Liver (tissue), 9 donors: Measurements from ENCODE around the gene MAPK1IP1L. TPM values are rescaled to one million over a fixed set of nuclear protein-coding genes. Genes with fewer than 3 reads are reported as not detected.

Experiments used
- DNase-seq: peaks from one replicate; pipeline ENCODE4 v3.0.0-alpha.2; 2017; ENCODE audit warnings: low spot score
- H3K27ac ChIP-seq, 2 donors: one replicate each; pipeline ENCODE4 v1.7.0; 2013; ENCODE audit warnings: inconsistent platforms in 2 of 2, low read length in 2 of 2, control low read depth in 1 of 2, low read depth in 1 of 2, mild to moderate bottlenecking in 1 of 2
- H3K27me3 ChIP-seq, 4 donors: one replicate each; pipeline versions ENCODE4 v1.6.1 to v1.7.0; 2013; ENCODE audit warnings: low read length in 3 of 4, inconsistent platforms in 1 of 4, mild to moderate bottlenecking in 1 of 4, moderate library complexity in 1 of 4; ENCODE audit not compliant: control insufficient read depth in 4 of 4, insufficient read depth in 4 of 4
- H3K36me3 ChIP-seq, 4 donors: one replicate each; pipeline versions ENCODE4 v1.6.1 to v1.7.0; 2013; ENCODE audit warnings: low read length in 3 of 4, mild to moderate bottlenecking in 3 of 4, low read depth in 1 of 4, moderate library complexity in 1 of 4; ENCODE audit not compliant: control insufficient read depth in 4 of 4, insufficient read depth in 3 of 4
- H3K4me1 ChIP-seq, 4 donors: one replicate each; pipeline versions ENCODE4 v1.6.1 to v1.7.0; 2013; ENCODE audit warnings: low read length in 3 of 4, mild to moderate bottlenecking in 3 of 4, moderate library complexity in 1 of 4; ENCODE audit not compliant: control insufficient read depth in 4 of 4, insufficient read depth in 4 of 4
- H3K4me3 ChIP-seq, 3 donors: one replicate each; pipeline versions ENCODE4 v1.6.1 to v1.7.0; 2013; ENCODE audit warnings: low read length in 3 of 3, control low read depth in 1 of 3, low read depth in 1 of 3, mild to moderate bottlenecking in 1 of 3
- H3K9ac ChIP-seq, 2 donors: one replicate each; pipeline ENCODE4 v1.7.0; 2013; ENCODE audit warnings: low read length in 2 of 2, mild to moderate bottlenecking in 2 of 2, moderate library complexity in 2 of 2, control low read depth in 1 of 2, low read depth in 1 of 2
- H3K9me3 ChIP-seq, 4 donors: one replicate each; pipeline versions ENCODE4 v1.6.1 to v1.7.0; 2013; ENCODE audit warnings: low read length in 3 of 4; ENCODE audit not compliant: control insufficient read depth in 4 of 4
- ATF3 ChIP-seq: IDR thresholded peaks from 2 replicates; pipeline ENCODE4 v1.6.1; 2016; ENCODE audit warnings: antibody characterized with exemption
- CTCF ChIP-seq: fragments of 150-350 bp; IDR thresholded peaks from 2 replicates; pipeline ENCODE4 v1.5.1; 2017; ENCODE audit warnings: improper control_type of control experiment, low read depth, low read length; ENCODE audit not compliant: missing input control
- EGR1 ChIP-seq, 2 donors: IDR thresholded peaks; 2 replicates each; pipeline ENCODE4 v1.6.1; 2016 to 2018; ENCODE audit warnings: antibody characterized with exemption in 2 of 2, low read depth in 2 of 2
- FOXA1 ChIP-seq: IDR thresholded peaks from 2 replicates; pipeline ENCODE4 v1.6.1; 2016; ENCODE audit warnings: antibody characterized with exemption
- FOXA2 ChIP-seq: IDR thresholded peaks from 2 replicates; pipeline ENCODE4 v1.6.1; 2016; ENCODE audit warnings: antibody characterized with exemption
- GABPA ChIP-seq, 2 donors: IDR thresholded peaks in 1 of 2; conservative IDR thresholded peaks in 1 of 2; 2 replicates each; pipeline ENCODE4 v1.6.1; 2016; ENCODE audit warnings: antibody characterized with exemption in 2 of 2, mild to moderate bottlenecking in 1 of 2, moderate library complexity in 1 of 2
- HNF4G ChIP-seq: IDR thresholded peaks from 2 replicates; pipeline ENCODE4 v1.6.1; 2016; ENCODE audit warnings: antibody characterized with exemption
- NR2F2 ChIP-seq: IDR thresholded peaks from 2 replicates; pipeline ENCODE4 v1.6.1; 2016; ENCODE audit warnings: antibody characterized with exemption
- RAD21 ChIP-seq, 2 donors: IDR thresholded peaks; 2 replicates each; pipeline ENCODE4 v1.6.1; 2016; ENCODE audit warnings: antibody characterized with exemption in 2 of 2, mild to moderate bottlenecking in 2 of 2
- REST ChIP-seq: IDR thresholded peaks from 2 replicates; pipeline ENCODE4 v1.6.1; 2016; ENCODE audit warnings: antibody characterized with exemption, mild to moderate bottlenecking
- RXRA ChIP-seq, 2 donors: IDR thresholded peaks; 2 replicates each; pipeline ENCODE4 v1.6.1; 2017 to 2018; ENCODE audit warnings: antibody characterized with exemption in 2 of 2, mild to moderate bottlenecking in 1 of 2
- SP1 ChIP-seq: IDR thresholded peaks from 2 replicates; pipeline ENCODE4 v1.6.1; 2018; ENCODE audit warnings: antibody characterized with exemption, mild to moderate bottlenecking
- TAF1 ChIP-seq: conservative IDR thresholded peaks from 2 replicates; pipeline ENCODE4 v1.6.1; 2016; ENCODE audit warnings: antibody characterized with exemption, mild to moderate bottlenecking
- YY1 ChIP-seq: IDR thresholded peaks from 2 replicates; pipeline ENCODE4 v1.6.1; 2016; ENCODE audit warnings: antibody characterized with exemption, mild to moderate bottlenecking
- ZBTB33 ChIP-seq: IDR thresholded peaks from 2 replicates; pipeline ENCODE4 v1.6.1; 2016; ENCODE audit warnings: antibody characterized with exemption
- WGBS: extraction: QIAGEN DNeasy Blood & Tissue Kit; methylation state at CpG from one replicate; pipeline ENCODE4 v1.1.7; 2013; 5-methylcytosine and 5-hydroxymethylcytosine counted together
- polyA plus RNA-seq, 2 donors: library from polyadenylated mRNA; stranded (reverse) in 1 of 2; unstranded in 1 of 2; fragments of 200-250 nt in 1 of 2; fragments of >200 nt in 1 of 2; fragmentation: Nextera tagmentation in 1 of 2; extraction: Ambion mirVana in 1 of 2; gene quantifications; one replicate each; pipeline versions ENCODE4 v1.2.1 to v1.2.3, GENCODE V29; 2013 to 2015
- total RNA-seq, 2 donors: library from RNA; depleted of rRNA; stranded (reverse); fragments of >200 nt; gene quantifications; one replicate each; pipeline ENCODE4 v1.2.3, GENCODE V29; 2014
- TF ChIP-seq, protein P1 (sequence below): IDR thresholded peaks from 2 replicates; pipeline ENCODE4 v1.6.1; 2016; ENCODE audit warnings: antibody characterized with exemption
- donor health status: healthy.
- donor health status: healthy.
- donor health status: healthy.
- donor health status: healthy.
- donor health status: healthy.

MAPK1IP1L gene
- total and polyA plus RNA-seq, 4 donors, result 11.8 to 25.2 (median 17.7) TPM

- TF ChIP-seq, protein P1, sequence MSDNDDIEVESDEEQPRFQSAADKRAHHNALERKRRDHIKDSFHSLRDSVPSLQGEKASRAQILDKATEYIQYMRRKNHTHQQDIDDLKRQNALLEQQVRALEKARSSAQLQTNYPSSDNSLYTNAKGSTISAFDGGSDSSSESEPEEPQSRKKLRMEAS, result peak; percentile 40
- TF ChIP-seq RXRA (IDR thresholded peaks at IDR 0.05), result no peak
Measured at GRCh38 chr14:55107766-55108554, 56.5 kb downstream of the MAPK1IP1L start (continued).

GRCh38 chr14:55109836-55110235 is 58.4 kb downstream of the MAPK1IP1L start:
- no peak overlapping the region for H3K9ac ChIP-seq
- WGBS, result 100% methylated on average over 1 of the region's 1 CpG
- H3K36me3 ChIP-seq, result no peaks in the 10 kb centered on the region
- TF ChIP-seq, protein P1, result no peak
- TF ChIP-seq YY1 (no peak), NR2F2 (no peak), RXRA (IDR thresholded peaks at IDR 0.05) (no peak), ATF3 (no peak), SP1 (no peak), FOXA1 (no peak), EGR1 (IDR thresholded peaks at IDR 0.05; ENCODE audit: low read depth in 2 of 2) (no peak), ZBTB33 (no peak), HNF4G (no peak), TAF1 (no peak), GABPA (IDR thresholded peaks at IDR 0.05 in 1 of 2, conservative IDR thresholded peaks at IDR 0.05 in 1 of 2) (no peak), RAD21 (IDR thresholded peaks at IDR 0.05) (no peak)
- no peaks in the 10 kb centered on the region for H3K27me3 ChIP-seq
- no peaks in the 10 kb centered on the region for H3K4me1 ChIP-seq
- DNase-seq, result no peak
- no peak overlapping the region for H3K4me3 ChIP-seq
- no peak overlapping the region for H3K27ac ChIP-seq
- no peaks in the 10 kb centered on the region for H3K9me3 ChIP-seq

DNA sequence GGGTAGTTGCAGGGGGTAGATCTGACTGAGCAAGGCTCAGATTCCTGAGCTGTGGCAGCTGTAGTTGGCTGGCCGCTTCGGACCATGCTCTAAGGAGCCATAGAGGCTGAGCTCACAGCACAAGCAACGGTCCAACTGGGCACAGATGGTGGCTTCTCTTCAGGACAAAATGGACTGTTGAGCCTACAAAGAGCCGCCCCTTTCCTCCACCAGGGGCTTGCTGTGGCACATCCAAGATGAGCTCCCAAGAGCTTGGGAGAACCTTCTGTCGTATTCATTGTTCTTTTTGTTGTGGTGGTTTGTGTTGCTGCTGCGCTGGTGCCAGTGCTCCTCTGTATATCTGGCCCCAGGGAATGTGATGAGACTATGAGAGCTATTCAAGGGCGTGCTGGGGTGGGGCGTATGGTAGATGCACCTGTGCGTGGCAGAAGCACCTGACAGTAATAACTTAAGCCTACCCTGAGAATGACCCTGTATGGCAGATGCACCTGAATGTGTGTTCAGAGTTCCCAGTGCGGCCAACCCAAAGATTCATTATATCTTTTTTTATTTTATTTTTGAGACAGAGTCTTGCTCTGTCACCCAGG is 59.8 kb downstream of the MAPK1IP1L start:
- no peaks in the 10 kb centered on the region for H3K9me3 ChIP-seq
- no peaks in the 10 kb centered on the region for H3K4me1 ChIP-seq
- H3K27me3 ChIP-seq, result no peaks in the 10 kb centered on the region
- no peak overlapping the region for H3K4me3 ChIP-seq
- 93% methylated on average over 10 of the region's 10 CpGs for WGBS
- no peaks in the 10 kb centered on the region for H3K36me3 ChIP-seq
- no peak overlapping the region for H3K9ac ChIP-seq
- DNase-seq, result no peak
- H3K27ac ChIP-seq, result no peak overlapping the region
- TF ChIP-seq GABPA (IDR thresholded peaks at IDR 0.05 in 1 of 2, conservative IDR thresholded peaks at IDR 0.05 in 1 of 2) (no peak), ATF3 (no peak), HNF4G (no peak), REST (no peak), YY1 (no peak), ZBTB33 (no peak), FOXA1 (no peak), FOXA2 (no peak), EGR1 (IDR thresholded peaks at IDR 0.05; ENCODE audit: low read depth in 2 of 2) (no peak), RXRA (IDR thresholded peaks at IDR 0.05) (no peak), CTCF (no peak), RAD21 (IDR thresholded peaks at IDR 0.05) (no peak), SP1 (no peak), NR2F2 (no peak)
- TF ChIP-seq, protein P1, result no peak
